Measurements from ENCODE around the gene MAP3K7CL. TPM values are rescaled to one million over a fixed set of nuclear protein-coding genes. Genes with fewer than 3 reads are reported as not detected.

MAP3K7CL gene
- total RNA-seq, 6 experiments from 2014 or later: 2.0 to 3.5 (median 2.8) TPM

GRCh38 chr21:29196670-29197191 lies 66.3 kb downstream of the MAP3K7CL start:
- no peaks in the 10 kb centered on the region for H3K27me3 ChIP-seq
- TF ChIP-seq CTCF (IDR thresholded peaks at IDR 0.05) (no peak), POLR2A (IDR thresholded peaks at IDR 0.05) (no peak)
- no peak for ATAC-seq
- H3K4me3 ChIP-seq: no peak overlapping the region
- no peak for DNase-seq
- 38% methylated on average over 5 of the region's 5 CpGs for WGBS (ENCODE audit: insufficient coverage, low coverage, low lambda C conversion rate, missing lambda C conversion rate)
- peaks cover 0 to 4% (median 0%) of the 10 kb centered on the region in 4 donors for H3K9me3 ChIP-seq
- intact Hi-C loops (cut with DNase I): no loop called here
- H3K36me3 ChIP-seq: no peaks in the 10 kb centered on the region
- H3K4me1 ChIP-seq: peaks cover 0 to 45% (median 13%) of the 10 kb centered on the region in 4 donors
- peak overlapping the region in 2 of 3 donors; percentile 55 to 79 for H3K27ac ChIP-seq

GRCh38 chr21:29201186-29201585 lies 70.7 kb downstream of the MAP3K7CL start:
- no peaks in the 10 kb centered on the region for H3K36me3 ChIP-seq
- ATAC-seq (no peak), DNase-seq (no peak)
- H3K4me3 ChIP-seq: no peak overlapping the region
- peaks cover 0 to 5% (median under 1%) of the 10 kb centered on the region in 4 donors for H3K4me1 ChIP-seq
- TF ChIP-seq POLR2A (IDR thresholded peaks at IDR 0.05) (no peak), CTCF (IDR thresholded peaks at IDR 0.05) (no peak)
- H3K27me3 ChIP-seq: no peaks in the 10 kb centered on the region
- intact Hi-C loops (cut with DNase I): no loop called here
- peaks cover 0 to 4% (median 0%) of the 10 kb centered on the region in 4 donors for H3K9me3 ChIP-seq
- H3K27ac ChIP-seq: no peak overlapping the region

- H3K27me3 ChIP-seq: no peaks in the 10 kb centered on the region
- peaks cover 0 to 4% (median 0%) of the 10 kb centered on the region in 4 donors for H3K9me3 ChIP-seq
- H3K27ac ChIP-seq: no peak overlapping the region
- 98% methylated on average over 5 of the region's 5 CpGs for WGBS (ENCODE audit: insufficient coverage, low coverage, low lambda C conversion rate, missing lambda C conversion rate)
- DNase-seq: no peak
- no peak overlapping the region for H3K4me3 ChIP-seq
- peaks cover 0 to 5% (median 0%) of the 10 kb centered on the region in 4 donors for H3K4me1 ChIP-seq
- ATAC-seq: no peak
- intact Hi-C loops (cut with DNase I): no loop called here
- H3K36me3 ChIP-seq: no peaks in the 10 kb centered on the region
- TF ChIP-seq POLR2A (IDR thresholded peaks at IDR 0.05) (no peak), CTCF (IDR thresholded peaks at IDR 0.05) (no peak)
Observed at GRCh38 chr21:29205009-29205408, 74.6 kb downstream of the MAP3K7CL start.

GRCh38 chr21:29205988-29206387 lies 75.5 kb downstream of the MAP3K7CL start:
- H3K9me3 ChIP-seq: peaks cover 0 to under 1% (median 0%) of the 10 kb centered on the region in 4 donors
- ATAC-seq (peak in 1 of 4 donors; percentile 63), DNase-seq (no peak)
- intact Hi-C loops (cut with DNase I): no loop called here
- H3K27ac ChIP-seq: no peak overlapping the region
- 76% methylated on average over 3 of the region's 3 CpGs for WGBS (ENCODE audit: insufficient coverage, low coverage, low lambda C conversion rate, missing lambda C conversion rate)
- TF ChIP-seq CTCF (IDR thresholded peaks at IDR 0.05) (no peak), POLR2A (IDR thresholded peaks at IDR 0.05) (no peak)
- peaks cover 0 to 5% (median 0%) of the 10 kb centered on the region in 4 donors for H3K4me1 ChIP-seq
- H3K27me3 ChIP-seq: no peaks in the 10 kb centered on the region
- H3K36me3 ChIP-seq: no peaks in the 10 kb centered on the region
- no peak overlapping the region for H3K4me3 ChIP-seq

- H3K4me1 ChIP-seq: peaks cover 0 to 5% (median 0%) of the 10 kb centered on the region in 4 donors
- no peaks in the 10 kb centered on the region for H3K9me3 ChIP-seq
- intact Hi-C loops (cut with DNase I): no loop called here
- no peaks in the 10 kb centered on the region for H3K36me3 ChIP-seq
- WGBS (ENCODE audit: insufficient coverage, low coverage, low lambda C conversion rate, missing lambda C conversion rate): 82% methylated on average over 4 of the region's 4 CpGs
- TF ChIP-seq CTCF (IDR thresholded peaks at IDR 0.05) (no peak), POLR2A (IDR thresholded peaks at IDR 0.05) (no peak)
- DNase-seq (no peak), ATAC-seq (no peak)
- H3K4me3 ChIP-seq: no peak overlapping the region
- no peak overlapping the region for H3K27ac ChIP-seq
- no peaks in the 10 kb centered on the region for H3K27me3 ChIP-seq
Observed at GRCh38 chr21:29206445-29206844, 76.0 kb downstream of the MAP3K7CL start.
